Measurements from ENCODE around the gene SCG3. TPM values are rescaled to one million over a fixed set of nuclear protein-coding genes. Genes with fewer than 3 reads are reported as not detected.

SCG3 gene
- total RNA-seq, 1 donor = not detected

DNA sequence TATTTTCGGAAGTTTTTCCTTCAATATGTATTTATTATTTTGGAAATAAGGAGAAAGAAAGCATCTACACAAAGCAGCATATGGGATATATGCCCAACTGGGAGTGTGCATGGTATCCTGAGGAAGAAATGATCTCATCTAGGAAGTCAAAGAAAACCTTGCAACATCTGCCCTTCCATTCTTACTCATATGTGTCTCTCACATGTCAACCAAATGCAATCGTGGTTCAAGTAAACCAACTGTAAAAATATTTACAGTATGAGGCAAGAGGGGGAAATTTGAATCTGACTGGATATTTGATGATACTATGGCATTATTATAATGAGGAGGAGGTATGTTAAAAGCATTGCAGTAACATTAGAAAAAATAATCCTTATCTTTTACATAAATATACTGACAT lies 3.2 kb upstream of the SCG3 start:
- TF ChIP-seq, protein P1, sequence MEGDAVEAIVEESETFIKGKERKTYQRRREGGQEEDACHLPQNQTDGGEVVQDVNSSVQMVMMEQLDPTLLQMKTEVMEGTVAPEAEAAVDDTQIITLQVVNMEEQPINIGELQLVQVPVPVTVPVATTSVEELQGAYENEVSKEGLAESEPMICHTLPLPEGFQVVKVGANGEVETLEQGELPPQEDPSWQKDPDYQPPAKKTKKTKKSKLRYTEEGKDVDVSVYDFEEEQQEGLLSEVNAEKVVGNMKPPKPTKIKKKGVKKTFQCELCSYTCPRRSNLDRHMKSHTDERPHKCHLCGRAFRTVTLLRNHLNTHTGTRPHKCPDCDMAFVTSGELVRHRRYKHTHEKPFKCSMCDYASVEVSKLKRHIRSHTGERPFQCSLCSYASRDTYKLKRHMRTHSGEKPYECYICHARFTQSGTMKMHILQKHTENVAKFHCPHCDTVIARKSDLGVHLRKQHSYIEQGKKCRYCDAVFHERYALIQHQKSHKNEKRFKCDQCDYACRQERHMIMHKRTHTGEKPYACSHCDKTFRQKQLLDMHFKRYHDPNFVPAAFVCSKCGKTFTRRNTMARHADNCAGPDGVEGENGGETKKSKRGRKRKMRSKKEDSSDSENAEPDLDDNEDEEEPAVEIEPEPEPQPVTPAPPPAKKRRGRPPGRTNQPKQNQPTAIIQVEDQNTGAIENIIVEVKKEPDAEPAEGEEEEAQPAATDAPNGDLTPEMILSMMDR (IDR thresholded peaks at IDR 0.05; ENCODE audit: insufficient read depth, low read depth, low read length) = no peak
- no peak overlapping the region for H3K4me3 ChIP-seq (ENCODE audit: low read depth, low read length)
- no peak for DNase-seq (ENCODE audit: low read depth)

GRCh38 chr15:51680321-51680720 lies 982 bp upstream of the SCG3 start:
- DNase-seq (ENCODE audit: low read depth) = no peak
- TF ChIP-seq, protein P1 (IDR thresholded peaks at IDR 0.05; ENCODE audit: insufficient read depth, low read depth, low read length) = no peak
- no peak overlapping the region for H3K4me3 ChIP-seq (ENCODE audit: low read depth, low read length)

- DNase-seq (ENCODE audit: low read depth) = no peak
- TF ChIP-seq, protein P1 (IDR thresholded peaks at IDR 0.05; ENCODE audit: insufficient read depth, low read depth, low read length) = no peak
- no peak overlapping the region for H3K4me3 ChIP-seq (ENCODE audit: low read depth, low read length)
These were observed 6.3 kb downstream of the SCG3 start for GRCh38 chr15:51687565-51687964.

- TF ChIP-seq, protein P1 (IDR thresholded peaks at IDR 0.05; ENCODE audit: insufficient read depth, low read depth, low read length) = peak; percentile 41
- DNase-seq (ENCODE audit: low read depth) = peak; percentile 9
- no peak overlapping the region for H3K4me3 ChIP-seq (ENCODE audit: low read depth, low read length)
These were observed 7.6 kb downstream of the SCG3 start for GRCh38 chr15:51688863-51689262.

DNA sequence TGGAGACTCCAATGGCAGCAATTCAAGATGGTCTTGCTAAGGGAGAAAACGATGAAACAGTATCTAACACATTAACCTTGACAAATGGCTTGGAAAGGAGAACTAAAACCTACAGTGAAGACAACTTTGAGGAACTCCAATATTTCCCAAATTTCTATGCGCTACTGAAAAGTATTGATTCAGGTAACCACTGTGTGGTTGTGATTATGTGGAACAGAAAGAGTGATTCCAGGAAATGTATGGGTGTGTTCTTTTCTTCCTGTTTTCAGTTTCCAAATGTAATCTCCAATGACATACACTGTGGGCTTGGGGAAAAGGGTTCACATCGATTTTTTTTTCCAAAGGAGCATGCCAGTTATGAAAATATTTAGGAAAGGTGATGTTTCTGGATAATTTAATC lies 10.9 kb downstream of the SCG3 start:
- no peak for DNase-seq (ENCODE audit: low read depth)
- TF ChIP-seq, protein P1 (IDR thresholded peaks at IDR 0.05; ENCODE audit: insufficient read depth, low read depth, low read length) = no peak
- H3K4me3 ChIP-seq (ENCODE audit: low read depth, low read length) = no peak overlapping the region

- DNase-seq (ENCODE audit: low read depth) = no peak
- TF ChIP-seq, protein P1 (IDR thresholded peaks at IDR 0.05; ENCODE audit: insufficient read depth, low read depth, low read length) = no peak
- H3K4me3 ChIP-seq (ENCODE audit: low read depth, low read length) = no peak overlapping the region
These were observed 15.3 kb downstream of the SCG3 start for GRCh38 chr15:51696566-51696965.

- DNase-seq (ENCODE audit: low read depth) = no peak
- H3K4me3 ChIP-seq (ENCODE audit: low read depth, low read length) = no peak overlapping the region
- TF ChIP-seq, protein P1 (IDR thresholded peaks at IDR 0.05; ENCODE audit: insufficient read depth, low read depth, low read length) = no peak
These were observed 15.9 kb downstream of the SCG3 start for GRCh38 chr15:51697163-51697562.
